ENCODE results near the gene ZIC1. TPM values are rescaled to one million over a fixed set of nuclear protein-coding genes. Genes with fewer than 3 reads are reported as not detected.
A peak's percentile ranks its signal among the peaks of the same experiment; 100 is the strongest.

The ZIC1 gene
- total RNA-seq, 4 donors from 2014 or later = not detected

DNA sequence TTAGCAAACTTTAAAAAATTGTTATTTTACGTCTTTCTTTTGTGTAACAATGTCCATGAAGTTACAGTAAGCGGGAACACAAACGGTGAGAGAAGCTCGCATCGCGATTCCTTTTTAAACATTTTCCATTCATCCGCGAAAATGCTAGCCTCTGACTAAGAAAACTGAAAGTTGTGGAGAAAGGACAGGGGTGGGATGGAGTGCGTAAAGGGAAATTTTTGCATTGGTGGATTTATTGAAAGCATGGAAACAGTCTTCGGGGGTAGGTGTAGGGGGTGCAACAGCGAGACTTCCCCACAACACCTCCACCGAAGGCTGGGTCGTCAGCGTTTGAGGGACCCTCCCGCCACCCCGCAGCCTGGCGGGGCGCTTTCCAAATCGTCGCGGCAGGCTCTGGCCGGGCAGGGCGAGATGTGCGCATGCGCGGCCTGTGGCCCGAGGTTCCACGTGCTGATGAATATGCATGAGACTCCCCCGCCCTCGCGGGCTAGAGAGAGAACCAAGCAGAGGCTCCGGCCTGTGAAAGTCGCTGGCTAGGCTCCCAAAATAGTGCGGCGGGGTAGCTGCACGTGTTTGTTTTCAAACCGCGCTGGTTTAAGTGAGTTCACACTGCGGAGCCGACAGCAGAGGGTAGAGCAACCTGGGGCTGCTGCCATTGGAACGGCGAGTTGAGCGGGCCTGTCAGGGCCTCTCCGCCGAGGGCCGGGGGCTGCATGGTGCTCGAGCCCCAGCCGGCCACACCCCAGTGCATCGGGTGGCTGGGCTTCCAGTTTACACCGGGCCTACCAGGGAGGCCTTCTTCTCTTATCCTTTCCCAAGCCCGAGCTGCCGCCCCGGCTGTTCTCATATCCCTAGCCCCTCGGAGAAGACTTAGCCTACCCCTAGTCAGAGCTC lies 9.9 kb downstream of the ZIC1 start:
- TF ChIP-seq POLR2AphosphoS5 (IDR thresholded peaks at IDR 0.05) = no peak
- in situ Hi-C loops (cut with MboI; ENCODE audit: low pct_ligation_motif_present in 1 of 4, low pct_unique_long_range_greater_than_20kb in 1 of 4, low sequenced_read_pairs in 3 of 4) (no loop called here), intact Hi-C loops (cut with DNase I; ENCODE audit: low total_unique reads) (no loop called here)
- H3K4me1 ChIP-seq = peaks cover 4 to 17% (median 9%) of the 10 kb centered on the region in 4 donors
- no peak overlapping the region for H3K27ac ChIP-seq
- H3K36me3 ChIP-seq = no peaks in the 10 kb centered on the region
- WGBS, 2 donors (ENCODE audit: low coverage in 1 of 2) = 13 to 24% methylated on average over 11 to 54 of the region's 54 CpGs
- H3K4me3 ChIP-seq = peak overlapping the region in 1 of 4 donors; percentile 20
- no peaks in the 10 kb centered on the region for H3K9me3 ChIP-seq
- H3K27me3 ChIP-seq = peaks cover 100% of the 10 kb centered on the region
- no peak for DNase-seq

DNA sequence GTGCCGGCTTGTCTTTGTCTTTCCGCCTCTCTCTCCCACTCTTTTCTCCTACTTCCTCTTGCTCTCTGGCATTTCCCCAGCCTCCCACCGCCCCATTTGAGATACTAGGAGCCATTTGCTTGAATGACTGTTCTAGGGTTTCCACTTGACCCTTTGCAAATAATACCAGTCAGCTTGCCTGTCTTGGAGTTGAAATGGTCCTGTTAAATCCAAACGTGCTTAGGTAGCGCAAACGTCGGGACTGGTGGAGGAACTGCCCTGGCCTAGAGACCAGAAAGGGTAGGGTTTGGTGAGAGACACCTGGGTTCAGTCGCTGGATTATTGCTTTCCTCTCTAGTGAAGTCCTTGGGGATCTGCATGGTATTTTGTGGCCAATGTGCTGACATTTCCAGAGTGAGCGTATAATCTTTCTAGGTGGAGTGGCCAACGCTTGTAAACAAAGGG lies 10.6 kb downstream of the ZIC1 start:
- Histone ChIP-seq H3K27me3 (peaks cover 100% of the 10 kb centered on the region), H3K4me3 (no peak overlapping the region), H3K4me1 (peaks cover 4 to 17% (median 9%) of the 10 kb centered on the region in 4 donors), H3K9me3 (no peaks in the 10 kb centered on the region), H3K36me3 (no peaks in the 10 kb centered on the region), H3K27ac (no peak overlapping the region)
- TF ChIP-seq POLR2AphosphoS5 (IDR thresholded peaks at IDR 0.05) = no peak
- TF ChIP-seq, protein P1, sequence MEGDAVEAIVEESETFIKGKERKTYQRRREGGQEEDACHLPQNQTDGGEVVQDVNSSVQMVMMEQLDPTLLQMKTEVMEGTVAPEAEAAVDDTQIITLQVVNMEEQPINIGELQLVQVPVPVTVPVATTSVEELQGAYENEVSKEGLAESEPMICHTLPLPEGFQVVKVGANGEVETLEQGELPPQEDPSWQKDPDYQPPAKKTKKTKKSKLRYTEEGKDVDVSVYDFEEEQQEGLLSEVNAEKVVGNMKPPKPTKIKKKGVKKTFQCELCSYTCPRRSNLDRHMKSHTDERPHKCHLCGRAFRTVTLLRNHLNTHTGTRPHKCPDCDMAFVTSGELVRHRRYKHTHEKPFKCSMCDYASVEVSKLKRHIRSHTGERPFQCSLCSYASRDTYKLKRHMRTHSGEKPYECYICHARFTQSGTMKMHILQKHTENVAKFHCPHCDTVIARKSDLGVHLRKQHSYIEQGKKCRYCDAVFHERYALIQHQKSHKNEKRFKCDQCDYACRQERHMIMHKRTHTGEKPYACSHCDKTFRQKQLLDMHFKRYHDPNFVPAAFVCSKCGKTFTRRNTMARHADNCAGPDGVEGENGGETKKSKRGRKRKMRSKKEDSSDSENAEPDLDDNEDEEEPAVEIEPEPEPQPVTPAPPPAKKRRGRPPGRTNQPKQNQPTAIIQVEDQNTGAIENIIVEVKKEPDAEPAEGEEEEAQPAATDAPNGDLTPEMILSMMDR (IDR thresholded peaks at IDR 0.05) = no peak
- TF ChIP-seq POLR2A (IDR thresholded peaks at IDR 0.05) = no peak
- TF ChIP-seq EP300 (IDR thresholded peaks at IDR 0.05; ENCODE audit: low read depth) = no peak
- WGBS, 2 donors (ENCODE audit: low coverage in 1 of 2) = 23 to 40% methylated on average over 7 to 10 of the region's 10 CpGs
- intact Hi-C loops (cut with DNase I; ENCODE audit: low total_unique reads) = no loop called here
- in situ Hi-C loops (cut with MboI; ENCODE audit: low pct_ligation_motif_present in 1 of 4, low pct_unique_long_range_greater_than_20kb in 1 of 4, low sequenced_read_pairs in 3 of 4) = no loop called here
- DNase-seq = no peak

DNA sequence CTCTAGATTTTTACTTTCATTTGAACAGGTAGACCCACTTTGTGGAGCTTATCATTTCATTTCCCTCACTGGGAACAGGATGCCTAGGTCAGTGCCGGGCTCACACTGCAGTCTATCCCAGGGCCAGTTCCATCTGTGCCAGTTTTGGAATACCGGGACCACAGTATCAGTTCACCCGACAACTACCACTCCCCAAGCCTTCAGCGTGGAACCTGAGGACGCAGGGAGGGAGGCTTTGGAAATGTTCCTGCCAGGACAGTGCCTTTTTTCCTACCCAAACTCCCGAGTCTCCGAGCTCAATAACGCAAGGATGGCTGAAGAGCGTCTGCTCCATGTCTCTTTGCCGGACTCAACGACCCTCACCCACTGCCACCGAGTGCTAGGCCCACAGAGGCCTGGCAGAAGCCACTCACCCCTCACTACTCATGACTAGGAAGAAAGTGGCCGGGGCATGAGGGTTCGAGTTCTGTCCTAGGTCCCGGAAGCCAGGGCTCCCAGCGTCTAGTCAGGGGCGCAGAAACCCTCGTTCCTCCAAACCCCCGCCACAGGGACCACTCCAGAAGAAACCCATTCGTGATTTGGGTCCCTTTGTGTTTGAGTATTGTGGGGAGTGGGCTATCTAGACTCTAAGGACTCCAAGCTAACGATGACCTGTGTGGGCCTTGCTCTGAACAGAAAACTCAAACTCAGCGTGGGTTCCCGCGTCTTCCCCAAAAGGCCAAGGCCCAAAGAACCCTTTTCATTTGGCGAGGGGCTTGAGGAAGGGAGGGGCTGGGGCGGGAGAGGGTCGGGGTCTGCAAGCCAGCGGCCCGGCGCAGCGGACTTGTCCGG lies 11.4 kb downstream of the ZIC1 start:
- no peak overlapping the region for H3K4me3 ChIP-seq

DNA sequence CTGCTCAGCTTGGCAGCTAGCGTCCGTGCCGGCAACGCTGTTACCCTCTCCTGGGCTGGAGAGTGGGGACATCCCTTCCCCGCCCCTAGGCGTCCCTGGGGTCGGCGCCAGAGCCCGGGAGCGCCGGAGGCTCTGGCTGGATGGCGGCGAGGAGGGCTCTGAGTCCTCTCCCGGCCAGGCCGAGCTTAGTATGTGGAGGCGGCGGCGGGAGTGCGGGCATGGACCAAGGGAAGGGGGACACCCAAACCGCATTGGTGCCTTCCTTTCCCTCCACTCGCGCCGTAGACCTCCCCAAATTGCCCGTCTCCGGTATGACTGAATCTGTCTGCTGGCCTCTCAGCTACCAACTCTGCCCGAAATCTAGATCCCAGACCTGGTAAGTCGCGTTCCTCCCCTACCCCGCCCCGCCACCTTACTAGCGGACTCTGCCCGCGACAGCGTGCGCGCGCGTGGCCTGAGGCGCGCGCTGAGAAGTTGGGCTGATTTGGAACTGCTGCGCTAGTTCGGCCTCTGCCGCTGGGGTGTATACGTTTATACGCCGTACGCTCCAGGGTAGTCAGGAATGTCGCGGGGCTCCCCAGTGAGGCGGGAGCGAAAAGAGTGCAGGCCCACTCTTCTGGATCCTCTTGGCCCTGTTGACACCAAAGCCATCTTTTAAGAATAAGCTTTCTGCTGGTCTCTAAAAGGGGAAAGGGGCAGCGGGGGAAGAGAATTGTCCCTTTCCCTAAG lies 12.2 kb downstream of the ZIC1 start:
- Histone ChIP-seq H3K4me3 (no peak overlapping the region), H3K4me1 (peaks cover 4 to 17% (median 9%) of the 10 kb centered on the region in 4 donors), H3K27me3 (peaks cover 100% of the 10 kb centered on the region), H3K36me3 (no peaks in the 10 kb centered on the region), H3K9me3 (no peaks in the 10 kb centered on the region), H3K27ac (no peak overlapping the region)
- in situ Hi-C loops (cut with MboI; ENCODE audit: low pct_ligation_motif_present in 1 of 4, low pct_unique_long_range_greater_than_20kb in 1 of 4, low sequenced_read_pairs in 3 of 4) (no loop called here), intact Hi-C loops (cut with DNase I; ENCODE audit: low total_unique reads) (no loop called here)
- TF ChIP-seq EP300 (IDR thresholded peaks at IDR 0.05; ENCODE audit: low read depth) (no peak), POLR2A (IDR thresholded peaks at IDR 0.05) (no peak), POLR2AphosphoS5 (IDR thresholded peaks at IDR 0.05) (no peak)
- TF ChIP-seq, protein P1 (IDR thresholded peaks at IDR 0.05) = no peak
- WGBS, 2 donors (ENCODE audit: low coverage in 1 of 2) = 41% methylated on average over 36 of the region's 53 CpGs; no CpG with 5 or more reads in 1 of the 2 donors
- DNase-seq = no peak

More for the DNA sequence above, 11.4 kb downstream of the ZIC1 start:
- Histone ChIP-seq H3K36me3 (no peaks in the 10 kb centered on the region), H3K27ac (no peak overlapping the region), H3K4me1 (peaks cover 4 to 17% (median 9%) of the 10 kb centered on the region in 4 donors), H3K9me3 (no peaks in the 10 kb centered on the region), H3K27me3 (peaks cover 100% of the 10 kb centered on the region)
- intact Hi-C loops (cut with DNase I; ENCODE audit: low total_unique reads) (no loop called here), in situ Hi-C loops (cut with MboI; ENCODE audit: low pct_ligation_motif_present in 1 of 4, low pct_unique_long_range_greater_than_20kb in 1 of 4, low sequenced_read_pairs in 3 of 4) (no loop called here)
- no peak for DNase-seq
- TF ChIP-seq EP300 (IDR thresholded peaks at IDR 0.05; ENCODE audit: low read depth) = no peak
- no peak for TF ChIP-seq POLR2AphosphoS5 (IDR thresholded peaks at IDR 0.05)
- TF ChIP-seq, protein P1 (IDR thresholded peaks at IDR 0.05) = no peak
- no peak for TF ChIP-seq POLR2A (IDR thresholded peaks at IDR 0.05)
- 25 to 30% methylated on average over 2 to 29 of the region's 32 CpGs for WGBS, 2 donors (ENCODE audit: low coverage in 1 of 2)
